SKM-1 treated with dmso at 0.1 percent for 144 hours (cell line): Measurements from ENCODE around the gene UBQLN3.
A peak's percentile ranks its signal among the peaks of the same experiment; 100 is the strongest.

Experiments used
- DNase-seq: peaks from one replicate; lab custom pipeline; 2025; ENCODE audit not compliant: unreplicated experiment; lab: John Stamatoyannopoulos, UW

Gene UBQLN3

GRCh38 chr11:5509803-5510202 lies at the start of gene UBQLN3:
Gene UBQLN3, minus strand, starts transcription at chr11:5509957. Its CDS starts 399 bp downstream, at chr11:5509558.
- no peak for DNase-seq

GRCh38 chr11:5557751-5558150 lies 48.0 kb upstream of the UBQLN3 start:
- DNase-seq: no peak

- no peak for DNase-seq
Measured at GRCh38 chr11:5556596-5557188, 46.9 kb upstream of the UBQLN3 start.

- DNase-seq: no peak
Measured at GRCh38 chr11:5553343-5553742, 43.6 kb upstream of the UBQLN3 start.

- no peak for DNase-seq
Measured at GRCh38 chr11:5550440-5551095, 40.8 kb upstream of the UBQLN3 start.

- DNase-seq: no peak
Measured at GRCh38 chr11:5548440-5548839, 38.7 kb upstream of the UBQLN3 start, which contains the start of gene OR52H1. Gene OR52H1, minus strand, starts transcription at chr11:5548540. Its CDS starts 3,035 bp downstream, at chr11:5545505.

GRCh38 chr11:5547982-5548381 lies 38.2 kb upstream of the UBQLN3 start:
- DNase-seq: no peak

GRCh38 chr11:5546457-5546856 lies 36.7 kb upstream of the UBQLN3 start:
- DNase-seq: no peak

- no peak for DNase-seq
Measured at GRCh38 chr11:5541427-5541826, 31.7 kb upstream of the UBQLN3 start.

- DNase-seq: no peak
Measured at GRCh38 chr11:5536482-5536881, 26.7 kb upstream of the UBQLN3 start.

- peak; percentile 62 for DNase-seq
Measured at GRCh38 chr11:5534046-5534445, 24.3 kb upstream of the UBQLN3 start.

GRCh38 chr11:5531053-5531831 lies 21.5 kb upstream of the UBQLN3 start:
- no peak for DNase-seq

GRCh38 chr11:5528495-5528894 lies 18.7 kb upstream of the UBQLN3 start:
- no peak for DNase-seq

GRCh38 chr11:5527716-5528115 lies 18.0 kb upstream of the UBQLN3 start:
- no peak for DNase-seq

- DNase-seq: no peak
Measured at GRCh38 chr11:5524756-5525155, 15.0 kb upstream of the UBQLN3 start.

GRCh38 chr11:5522308-5522707 lies 12.6 kb upstream of the UBQLN3 start:
- DNase-seq: no peak

- no peak for DNase-seq
Measured at GRCh38 chr11:5521540-5521939, 11.8 kb upstream of the UBQLN3 start.

GRCh38 chr11:5516599-5516998 lies 6.8 kb upstream of the UBQLN3 start, which contains the start of gene UBQLNL:
Gene UBQLNL, minus strand, starts transcription at chr11:5516699. Its CDS starts 258 bp downstream, at chr11:5516441.
- DNase-seq: no peak

GRCh38 chr11:5514841-5515240 lies 5.1 kb upstream of the UBQLN3 start:
- no peak for DNase-seq

GRCh38 chr11:5508605-5509004 lies 1.2 kb downstream of the UBQLN3 start:
- no peak for DNase-seq

- DNase-seq: no peak
Measured at GRCh38 chr11:5507933-5508305, 1.8 kb downstream of the UBQLN3 start.
